ENCODE data around the gene WFDC1.

DNA sequence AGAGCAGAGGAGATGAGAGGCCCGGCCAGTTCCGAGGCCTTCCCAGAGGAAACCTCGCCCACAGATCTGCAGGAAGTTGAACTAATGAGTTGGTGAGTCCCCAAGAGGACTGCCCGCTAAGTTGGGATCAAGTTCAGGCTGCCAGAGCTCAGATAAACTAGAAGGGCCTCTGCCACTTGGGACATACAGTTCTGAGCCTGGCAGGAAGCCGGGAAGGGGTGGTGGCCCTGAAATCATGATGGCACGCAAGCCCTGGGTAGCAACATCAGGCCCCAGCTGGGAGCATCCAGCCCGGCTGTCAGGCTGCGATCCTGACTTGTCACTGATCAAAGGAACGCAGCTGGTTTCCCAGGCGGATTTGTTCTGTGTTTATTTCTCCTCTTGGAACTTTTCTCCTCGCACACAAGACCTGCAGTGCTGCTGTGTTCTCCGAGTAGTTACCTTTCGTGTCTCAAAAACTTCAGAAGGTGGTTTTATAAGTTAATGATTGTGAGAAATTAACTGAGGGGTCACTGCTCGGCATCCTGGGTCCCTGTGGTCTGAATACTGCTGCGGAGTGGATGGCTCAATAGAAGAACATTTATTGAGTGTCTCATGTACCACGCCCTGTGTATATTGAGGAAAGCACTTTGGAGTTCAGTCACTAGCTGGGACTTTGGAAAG, 8.0 kb upstream of the WFDC1 start:
- TF ChIP-seq POLR2A (IDR thresholded peaks at IDR 0.05) (no peak), CTCF (IDR thresholded peaks at IDR 0.05) (no peak)

All from uterus (tissue), 2 donors.